ENCODE measurements around the gene SHBG. TPM values are rescaled to one million over a fixed set of nuclear protein-coding genes. Genes with fewer than 3 reads are reported as not detected.
A peak's percentile ranks its signal among the peaks of the same experiment; 100 is the strongest.

Gene SHBG
- polyA plus RNA-seq, 1 donor (not counting 4 experiments of a cell fraction or from before 2014, with no cell fraction given): 0.14 TPM

GRCh38 chr17:7650509-7651096, 20.7 kb downstream of the SHBG start, which contains the start of gene ATP1B2:
TSS of gene ATP1B2 (plus strand) at chr17:7650926. CDS start at chr17:7651519, 593 bp downstream.
- FAIRE-seq: no peak
- Histone ChIP-seq H2AFZ (ENCODE audit: control insufficient read depth, low read length) (no peak within 1 kb of the TSS), H3K9ac (ENCODE audit: control insufficient read depth, extremely low read depth, insufficient read depth, low read length) (no peak within 1 kb of the TSS), H3K27ac (ENCODE audit: control insufficient read depth, insufficient read depth, low read length) (no peak within 1 kb of the TSS), H3K4me2 (ENCODE audit: control insufficient read depth, extremely low read depth, insufficient read depth, low read depth, low read length) (peak within 1 kb of the TSS; percentile 71), H3K36me3 (ENCODE audit: control insufficient read depth in 2 of 2, extremely low read depth in 1 of 2, insufficient read depth in 2 of 2, low read length in 2 of 2) (no peaks in the 10 kb centered on the region), H4K20me1 (ENCODE audit: control insufficient read depth, extremely low read depth, insufficient read depth, low read length) (no peaks in the 10 kb centered on the region), H3K9me3 (ENCODE audit: control insufficient read depth, low read depth, low read length) (no peaks in the 10 kb centered on the region), H3K4me1 (ENCODE audit: control insufficient read depth, extremely low read depth, insufficient read depth, low read length) (peaks cover 4% of the 10 kb centered on the region), H3K79me2 (ENCODE audit: control insufficient read depth, insufficient read depth, low read length) (no peaks in the 10 kb centered on the region), H3K4me3 (ENCODE audit: control insufficient read depth in 2 of 3, extremely low read depth in 1 of 3, insufficient read depth in 2 of 3, low read depth in 1 of 3, low read length in 3 of 3) (peak within 1 kb of the TSS in 2 of 3 experiments; percentile 20 to 40), H3K27me3 (ENCODE audit: control insufficient read depth, extremely low read depth, insufficient read depth, low read length) (peaks cover 45% of the 10 kb centered on the region), H3K9me1 (ENCODE audit: control insufficient read depth, extremely low read depth, insufficient read depth, low read length) (no peaks in the 10 kb centered on the region)
- dilution Hi-C loops (cut with MboI; ENCODE audit: extremely low pct_ligation_motif_present, low sequenced_read_pairs): no loop called here
- DNase-seq (ENCODE audit: low read depth, low spot score): no peak
- no peak for TF ChIP-seq EZH2 (IDR thresholded peaks at IDR 0.05; ENCODE audit: low read length)
- no peak for TF ChIP-seq CTCF (optimal IDR thresholded peaks at IDR 0.05 in 1 of 3, IDR thresholded peaks at IDR 0.05 in 1 of 3, conservative IDR thresholded peaks at IDR 0.05 in 1 of 3; ENCODE audit: extremely low read depth in 1 of 3, insufficient read depth in 2 of 3, low read length in 3 of 3)

- dilution Hi-C loops (cut with MboI; ENCODE audit: extremely low pct_ligation_motif_present, low sequenced_read_pairs): no loop called here
Measured at GRCh38 chr17:7651097-7651664, 21.2 kb downstream of the SHBG start.

More at GRCh38 chr17:7651097-7651664, 21.2 kb downstream of the SHBG start:
- H2AFZ ChIP-seq (ENCODE audit: control insufficient read depth, low read length): no peak overlapping the region
- no peak for FAIRE-seq
- H3K9me3 ChIP-seq (ENCODE audit: control insufficient read depth, low read depth, low read length): no peaks in the 10 kb centered on the region
- H3K79me2 ChIP-seq (ENCODE audit: control insufficient read depth, insufficient read depth, low read length): no peaks in the 10 kb centered on the region
- peaks cover 4% of the 10 kb centered on the region for H3K4me1 ChIP-seq (ENCODE audit: control insufficient read depth, extremely low read depth, insufficient read depth, low read length)
- H3K27me3 ChIP-seq (ENCODE audit: control insufficient read depth, extremely low read depth, insufficient read depth, low read length): peaks cover 45% of the 10 kb centered on the region
- H3K36me3 ChIP-seq (ENCODE audit: control insufficient read depth in 2 of 2, extremely low read depth in 1 of 2, insufficient read depth in 2 of 2, low read length in 2 of 2): no peaks in the 10 kb centered on the region
- peak; percentile 85 for TF ChIP-seq EZH2 (IDR thresholded peaks at IDR 0.05; ENCODE audit: low read length)
- TF ChIP-seq CTCF (optimal IDR thresholded peaks at IDR 0.05 in 1 of 3, IDR thresholded peaks at IDR 0.05 in 1 of 3, conservative IDR thresholded peaks at IDR 0.05 in 1 of 3; ENCODE audit: extremely low read depth in 1 of 3, insufficient read depth in 2 of 3, low read length in 3 of 3): no peak
- no peaks in the 10 kb centered on the region for H4K20me1 ChIP-seq (ENCODE audit: control insufficient read depth, extremely low read depth, insufficient read depth, low read length)
- H3K27ac ChIP-seq (ENCODE audit: control insufficient read depth, insufficient read depth, low read length): no peak overlapping the region
- H3K9ac ChIP-seq (ENCODE audit: control insufficient read depth, extremely low read depth, insufficient read depth, low read length): no peak overlapping the region
- H3K4me3 ChIP-seq (ENCODE audit: control insufficient read depth in 2 of 3, extremely low read depth in 1 of 3, insufficient read depth in 2 of 3, low read depth in 1 of 3, low read length in 3 of 3): peak overlapping the region in 2 of 3 experiments; percentile 20 to 40
- H3K9me1 ChIP-seq (ENCODE audit: control insufficient read depth, extremely low read depth, insufficient read depth, low read length): no peaks in the 10 kb centered on the region
- no peak for DNase-seq (ENCODE audit: low read depth, low spot score)
- H3K4me2 ChIP-seq (ENCODE audit: control insufficient read depth, extremely low read depth, insufficient read depth, low read depth, low read length): peak overlapping the region; percentile 71
